HG02571 (cell line): ENCODE data around the gene INPP4A.

Experiments used
- ATAC-seq: cut with Tn5 transposase; IDR thresholded peaks from one replicate; pipeline ENCODE4 v1.9.1; 2021; ENCODE audit warnings: mild to moderate bottlenecking, moderate library complexity; ENCODE audit not compliant: unreplicated experiment

INPP4A gene

DNA sequence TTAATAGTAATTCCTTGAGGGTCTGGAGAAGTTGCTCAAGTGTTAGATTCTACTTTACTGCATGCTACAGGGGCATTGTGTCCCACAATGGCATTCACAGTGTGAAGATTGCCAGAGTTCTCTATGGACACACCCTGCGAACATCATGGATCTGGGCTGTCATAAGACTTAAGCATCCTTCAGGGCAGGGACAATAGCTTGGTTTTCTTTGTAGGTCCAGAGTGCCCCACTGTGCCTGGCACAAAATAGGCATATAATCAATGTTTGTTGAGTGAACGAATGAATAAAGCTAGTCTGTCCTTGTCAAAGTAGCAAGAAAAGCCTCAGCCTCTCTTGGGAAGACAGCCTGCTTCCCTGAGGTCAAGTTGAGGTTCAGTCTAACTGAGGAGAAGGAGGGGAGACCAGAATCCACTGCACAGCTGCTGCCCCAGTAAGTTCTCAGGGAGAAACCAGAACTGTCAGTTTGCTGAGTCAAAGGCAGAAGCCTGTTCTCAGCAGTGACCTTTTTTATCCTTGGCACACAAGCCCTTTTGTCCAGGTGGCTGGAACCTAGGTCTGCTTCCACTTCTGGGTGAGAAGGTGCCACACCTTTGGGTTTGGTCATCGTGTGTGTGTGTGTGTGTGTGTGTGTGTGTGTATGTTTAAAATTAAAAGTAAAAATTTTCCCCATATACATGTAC, 15.0 kb downstream of the INPP4A start:
- peak; percentile 29 for ATAC-seq

DNA sequence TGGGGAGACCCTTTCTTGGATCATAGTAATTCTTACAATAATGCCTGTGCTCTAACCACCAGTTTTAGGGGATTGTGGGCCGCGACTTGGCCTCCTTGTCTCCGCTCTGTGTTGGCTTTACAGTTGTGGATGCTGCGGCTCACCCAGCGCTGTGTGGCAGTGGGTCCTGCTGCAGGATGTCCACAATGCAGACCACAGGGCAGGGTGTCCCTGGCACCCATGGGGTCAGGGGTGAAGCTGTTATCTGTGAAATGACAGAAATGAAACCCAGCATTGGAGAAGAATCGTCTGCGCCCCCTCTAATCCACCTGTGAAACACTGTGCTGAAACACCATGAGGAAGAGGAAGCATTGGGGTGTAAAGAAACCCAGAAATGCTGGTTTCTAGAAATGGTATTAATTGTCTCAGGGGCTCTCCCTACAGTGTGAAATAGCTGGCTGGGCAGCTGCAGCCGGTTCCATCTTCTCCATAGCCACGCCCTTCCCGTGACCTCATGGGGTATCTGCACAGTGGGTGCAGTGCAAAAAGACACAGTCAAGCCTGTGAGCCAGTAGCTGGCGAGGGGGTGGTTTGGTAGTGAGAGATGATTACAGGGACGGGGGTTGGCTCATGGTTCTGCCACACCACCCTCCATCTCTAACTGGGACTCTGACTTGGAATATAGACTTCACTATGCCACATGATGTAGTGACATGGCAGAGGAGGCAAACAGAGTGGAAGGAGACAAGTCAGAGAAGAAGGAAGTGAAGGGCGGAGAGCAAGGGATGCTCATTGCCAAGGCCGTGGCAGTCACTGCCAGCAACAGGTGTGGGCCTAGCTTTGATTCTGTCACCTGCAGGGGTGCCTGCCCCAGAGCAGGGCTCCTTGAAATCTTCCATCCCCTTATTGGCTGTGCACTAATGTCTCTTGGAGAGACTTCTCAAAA, 16.2 kb downstream of the INPP4A start:
- peak; percentile 55 for ATAC-seq

DNA sequence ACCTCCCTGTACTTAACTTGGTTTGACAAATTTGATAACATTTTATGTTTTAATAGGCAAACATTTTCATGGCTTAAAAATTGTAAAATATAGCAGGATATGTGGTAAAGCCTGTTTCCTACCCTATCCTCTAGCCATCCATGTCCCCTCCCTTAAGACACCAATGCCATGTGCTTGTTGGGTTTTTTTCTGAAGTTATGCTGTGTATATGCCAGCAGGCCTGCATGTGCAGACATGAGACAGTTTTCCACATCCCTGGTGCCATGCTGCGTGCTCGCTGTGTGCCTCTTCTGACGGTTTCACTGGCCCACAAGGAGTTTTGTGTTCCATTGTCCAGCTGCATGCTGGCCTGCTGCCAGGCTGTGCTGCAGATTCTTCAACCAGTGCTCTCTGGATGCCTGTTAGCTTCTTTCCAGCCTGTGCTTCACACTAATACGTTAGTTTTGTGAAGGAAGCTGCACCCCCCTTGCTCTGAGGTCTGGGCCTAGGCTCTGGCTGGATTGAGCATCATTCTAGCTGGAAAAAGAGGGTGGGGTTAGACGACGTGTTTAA, 16.9 kb downstream of the INPP4A start:
- ATAC-seq = no peak

DNA sequence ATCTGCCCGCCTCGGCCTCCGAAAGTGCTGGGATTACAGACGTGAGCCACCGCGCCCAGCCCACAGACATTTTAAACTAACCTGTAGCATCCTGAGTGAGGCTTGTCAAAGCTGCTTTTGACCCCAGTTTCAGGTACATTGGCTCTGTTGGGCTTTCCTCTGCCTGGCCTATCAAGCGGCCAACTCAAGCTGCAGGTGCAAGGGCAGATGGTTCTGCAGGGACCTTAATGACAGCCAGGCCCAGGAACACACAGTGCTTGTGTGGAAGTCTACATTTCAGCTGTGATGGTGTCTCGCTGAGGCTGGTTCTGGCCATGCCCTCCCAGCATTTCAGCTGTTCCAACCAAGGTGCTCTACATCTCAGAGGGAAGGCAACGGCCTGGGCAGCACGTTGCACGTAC, 18.4 kb downstream of the INPP4A start:
- ATAC-seq = no peak

DNA sequence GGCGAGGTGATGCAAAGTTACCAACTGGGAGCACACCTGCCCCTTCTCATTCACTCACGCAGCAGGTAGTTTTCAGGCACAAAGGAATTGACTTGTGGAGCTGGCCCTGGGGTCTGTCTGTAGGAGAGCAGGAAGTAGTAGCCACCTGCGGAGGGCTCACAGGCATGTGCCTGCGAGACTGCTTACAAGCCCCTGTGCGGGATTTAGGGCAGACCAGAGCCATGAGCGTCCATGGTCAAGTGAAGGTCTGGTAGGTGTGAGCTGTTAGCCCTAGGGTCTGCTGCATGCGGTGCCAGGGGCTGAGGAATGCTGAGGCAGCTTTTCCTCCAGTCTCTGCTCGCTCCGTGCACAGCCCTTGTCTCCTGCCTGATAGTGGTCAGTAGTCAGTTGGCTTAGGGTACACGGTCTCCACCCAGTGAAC, 18.9 kb downstream of the INPP4A start:
- ATAC-seq = no peak

DNA sequence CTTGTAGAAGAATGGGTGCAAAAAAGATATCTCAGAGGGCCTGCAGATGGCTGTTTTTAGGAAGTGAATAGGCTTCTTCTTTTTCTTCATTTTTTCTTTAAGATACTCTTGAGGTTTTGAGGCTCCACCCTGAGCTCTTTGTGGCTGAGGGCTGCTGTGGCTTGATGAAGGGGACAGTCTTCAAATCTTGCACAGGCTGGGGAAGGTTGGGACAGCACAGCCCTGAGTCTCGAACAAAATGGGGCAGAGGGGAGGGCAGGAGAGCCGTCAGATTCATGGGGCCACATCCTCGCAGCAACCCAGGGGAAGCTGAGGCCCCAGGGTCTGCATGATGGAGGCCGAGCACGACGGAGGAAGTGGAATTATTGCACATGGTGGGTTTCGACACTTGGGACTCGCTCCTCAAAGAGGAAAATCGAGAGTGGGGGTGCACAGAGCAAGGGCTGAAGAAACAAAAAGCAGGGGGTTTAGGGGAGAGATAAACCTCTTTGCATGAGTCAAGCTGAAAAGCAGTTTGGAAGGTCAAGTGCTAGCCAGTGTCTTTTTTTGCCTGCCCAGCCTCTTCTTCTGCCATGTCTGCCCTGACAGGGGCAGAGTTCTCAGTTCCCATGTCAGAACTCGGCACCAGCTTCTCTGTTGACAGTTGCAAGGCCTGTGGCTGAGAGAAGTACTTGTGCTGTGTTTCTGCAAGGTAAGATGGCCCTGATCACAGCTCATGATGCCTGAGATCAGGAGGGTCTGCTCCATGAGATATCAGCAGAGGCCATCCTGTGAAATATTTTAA, 19.5 kb downstream of the INPP4A start:
- ATAC-seq = no peak

DNA sequence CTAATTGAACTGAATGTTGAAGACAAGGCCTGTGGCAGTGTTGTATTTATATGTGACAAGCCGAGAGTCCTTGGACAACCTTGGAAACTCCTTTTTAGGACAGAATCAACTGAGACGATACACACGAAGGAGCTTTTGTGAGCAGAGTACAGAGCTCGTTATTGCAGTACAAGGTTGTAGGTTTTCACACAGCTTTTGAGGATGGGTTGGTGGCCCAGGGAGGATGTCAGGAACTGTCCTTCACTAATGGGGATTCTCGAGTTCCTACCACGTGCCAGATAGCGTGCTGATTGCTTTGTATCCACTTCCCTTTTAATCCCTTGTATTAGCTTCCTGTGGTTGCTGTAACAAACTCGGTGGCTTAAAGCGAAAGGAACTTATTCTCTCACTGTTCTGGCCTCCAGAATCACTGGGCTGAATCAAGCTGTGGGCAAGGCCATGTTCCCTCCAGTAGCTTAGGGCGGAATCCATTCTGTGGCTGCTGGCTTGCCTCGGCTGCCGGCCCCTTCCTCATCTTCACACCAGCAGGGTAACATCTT, 20.2 kb downstream of the INPP4A start:
- ATAC-seq = peak; percentile 37

DNA sequence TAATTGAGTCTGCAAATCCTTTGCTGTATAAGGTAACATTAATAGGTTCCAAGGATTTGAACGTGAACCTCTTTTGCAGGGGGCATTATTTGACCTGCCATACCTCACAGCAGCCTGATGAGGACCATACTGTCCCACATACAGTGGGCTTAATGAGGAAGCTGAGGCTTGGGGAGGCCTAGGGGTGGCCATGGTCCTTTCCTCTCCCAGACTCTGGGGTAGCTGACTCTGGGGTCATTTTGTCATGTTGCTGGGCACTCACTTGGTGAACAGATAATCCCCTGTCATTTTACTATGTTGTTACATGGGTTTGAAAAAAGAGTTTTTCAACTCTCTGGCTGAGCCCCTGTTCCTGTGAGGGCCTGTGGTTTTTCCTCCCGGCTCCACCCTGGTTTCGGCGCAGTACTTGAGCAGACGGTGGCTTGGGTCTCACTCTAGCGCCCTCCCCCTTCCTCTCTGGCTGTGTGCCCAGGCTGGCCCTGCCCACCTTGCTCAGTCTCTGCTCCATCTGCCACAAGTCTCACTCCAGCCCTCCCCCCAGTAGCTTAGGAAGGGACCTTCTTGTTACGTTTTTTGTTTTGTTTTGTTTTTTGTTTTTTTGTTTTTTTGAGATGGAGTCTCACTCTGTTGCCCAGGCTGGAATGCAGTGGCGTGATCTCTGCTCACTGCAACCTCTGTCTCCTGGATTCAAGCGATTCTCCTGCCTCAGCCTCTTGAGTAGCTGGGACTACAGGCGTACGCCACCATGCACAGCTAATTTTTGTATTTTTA, 21.0 kb downstream of the INPP4A start:
- ATAC-seq = peak; percentile 38

DNA sequence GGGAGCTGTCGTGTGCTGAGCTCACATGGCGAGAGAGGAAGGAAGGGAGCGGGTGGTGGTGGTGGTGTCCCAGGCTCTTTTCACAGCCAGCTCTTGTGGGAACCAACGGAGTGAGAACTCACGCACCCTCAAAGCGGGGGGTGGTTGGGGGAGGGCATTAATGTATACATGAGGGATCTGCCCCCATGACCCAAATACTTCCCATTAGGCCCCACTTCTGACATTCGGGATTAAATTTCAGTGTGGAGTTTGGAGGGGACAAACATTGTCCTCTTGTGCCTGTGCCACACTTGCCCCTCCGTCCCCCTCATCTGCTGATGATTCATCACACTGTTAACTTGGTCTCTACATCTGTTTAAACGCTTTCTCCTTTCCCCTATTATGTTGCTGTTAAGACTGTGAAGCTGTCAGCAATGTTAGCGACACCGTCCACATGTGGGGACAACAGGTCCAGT, 22.5 kb downstream of the INPP4A start:
- no peak for ATAC-seq

DNA sequence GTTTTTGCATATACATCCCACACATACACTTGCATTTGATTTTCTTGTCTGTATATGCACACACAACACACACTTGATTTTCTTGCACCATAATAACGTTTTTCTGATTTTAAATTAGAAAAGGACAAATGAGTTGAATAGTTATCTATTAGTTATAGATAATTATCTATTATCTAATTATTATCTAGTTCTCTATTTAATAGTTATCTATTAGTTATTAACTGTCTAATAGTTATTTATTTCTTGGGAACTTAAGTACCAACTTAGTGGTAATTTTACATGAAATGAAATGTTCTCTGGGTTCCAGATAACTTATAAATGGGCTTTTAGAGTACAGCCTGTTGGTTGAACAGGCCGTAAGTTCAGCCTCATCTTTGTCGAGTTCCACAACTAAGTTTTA, 23.0 kb downstream of the INPP4A start:
- ATAC-seq = no peak

DNA sequence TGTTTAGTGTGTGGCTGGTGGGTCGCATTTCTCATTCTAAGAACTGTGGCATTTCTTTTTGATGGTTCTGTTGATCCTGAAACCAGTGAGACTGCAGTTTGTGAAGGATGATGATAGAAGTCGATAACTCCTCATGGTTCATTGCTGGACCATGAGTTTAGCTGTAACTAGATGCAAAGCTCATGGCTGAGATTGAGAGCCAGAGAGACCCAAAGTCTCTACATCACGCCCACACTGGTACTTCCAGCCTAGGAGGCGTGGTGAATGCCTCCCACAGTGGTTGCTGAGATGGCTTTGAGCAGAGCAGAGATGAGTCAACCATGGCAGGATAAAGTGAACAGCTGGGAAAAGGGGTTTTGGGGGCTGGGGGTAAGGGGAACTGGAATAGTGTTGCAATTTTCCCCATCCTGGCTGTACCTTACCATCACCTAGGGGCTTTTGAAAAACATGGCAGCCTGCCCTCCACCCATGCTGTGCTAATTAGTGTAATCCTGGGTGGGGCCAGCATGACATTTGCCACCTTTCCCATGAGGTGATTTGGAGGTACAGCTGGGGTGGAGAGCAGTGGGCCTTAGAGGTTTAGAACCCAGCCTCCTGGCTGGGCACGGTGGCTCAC, 24.1 kb downstream of the INPP4A start:
- ATAC-seq = peak; percentile 40

DNA sequence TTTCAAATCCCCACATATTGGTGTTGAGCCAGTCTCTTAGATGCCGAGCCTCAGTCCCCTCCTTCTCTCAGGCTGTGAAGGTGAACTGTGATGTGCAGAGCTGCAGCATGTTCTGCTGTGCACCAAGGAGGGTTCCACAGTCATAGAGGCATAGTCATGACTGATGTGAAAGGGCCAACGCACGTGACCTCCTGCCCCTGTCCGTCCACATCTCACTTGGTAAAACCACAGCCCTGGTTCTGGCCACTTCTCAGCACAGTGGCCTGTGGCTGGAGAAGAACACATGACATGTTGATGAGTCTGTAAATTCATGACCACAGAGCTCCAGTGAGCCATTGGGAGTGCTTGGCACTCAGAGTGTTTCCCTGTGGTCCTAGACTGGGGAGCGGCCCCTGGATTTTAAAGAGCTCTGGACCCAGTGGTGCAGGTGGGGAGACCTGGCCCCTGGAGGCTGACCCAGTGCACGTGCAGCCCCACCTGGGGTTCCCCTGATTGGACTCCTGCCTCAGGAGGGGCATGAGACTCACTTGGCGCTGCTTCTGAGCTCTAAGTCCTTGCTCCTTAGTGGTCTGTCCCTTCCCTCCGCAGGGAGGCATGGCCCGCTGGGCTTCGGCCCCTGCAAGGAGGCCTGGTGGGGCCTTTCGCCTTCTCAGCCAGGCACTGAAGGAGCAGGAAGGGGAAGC, 25.3 kb downstream of the INPP4A start:
- no peak for ATAC-seq

DNA sequence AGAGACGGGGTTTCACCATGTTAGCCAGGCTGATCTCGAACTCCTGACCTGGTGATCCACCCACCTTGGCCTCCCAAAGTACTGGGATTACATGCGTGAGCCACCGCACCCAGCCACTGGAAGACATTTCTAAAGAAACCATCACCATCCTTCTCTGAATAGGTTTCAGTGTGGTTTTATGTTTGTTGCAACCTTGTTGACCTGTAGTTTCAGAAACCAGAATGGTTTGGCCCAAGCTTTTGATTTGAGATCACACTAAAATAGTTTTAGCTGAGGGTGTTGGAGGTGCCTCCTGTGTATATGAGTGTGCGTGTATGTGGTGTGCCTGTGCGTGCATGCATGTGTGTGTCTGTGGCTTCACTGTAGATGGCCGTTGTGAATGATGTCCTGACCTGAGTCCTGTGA, 26.2 kb downstream of the INPP4A start:
- no peak for ATAC-seq

DNA sequence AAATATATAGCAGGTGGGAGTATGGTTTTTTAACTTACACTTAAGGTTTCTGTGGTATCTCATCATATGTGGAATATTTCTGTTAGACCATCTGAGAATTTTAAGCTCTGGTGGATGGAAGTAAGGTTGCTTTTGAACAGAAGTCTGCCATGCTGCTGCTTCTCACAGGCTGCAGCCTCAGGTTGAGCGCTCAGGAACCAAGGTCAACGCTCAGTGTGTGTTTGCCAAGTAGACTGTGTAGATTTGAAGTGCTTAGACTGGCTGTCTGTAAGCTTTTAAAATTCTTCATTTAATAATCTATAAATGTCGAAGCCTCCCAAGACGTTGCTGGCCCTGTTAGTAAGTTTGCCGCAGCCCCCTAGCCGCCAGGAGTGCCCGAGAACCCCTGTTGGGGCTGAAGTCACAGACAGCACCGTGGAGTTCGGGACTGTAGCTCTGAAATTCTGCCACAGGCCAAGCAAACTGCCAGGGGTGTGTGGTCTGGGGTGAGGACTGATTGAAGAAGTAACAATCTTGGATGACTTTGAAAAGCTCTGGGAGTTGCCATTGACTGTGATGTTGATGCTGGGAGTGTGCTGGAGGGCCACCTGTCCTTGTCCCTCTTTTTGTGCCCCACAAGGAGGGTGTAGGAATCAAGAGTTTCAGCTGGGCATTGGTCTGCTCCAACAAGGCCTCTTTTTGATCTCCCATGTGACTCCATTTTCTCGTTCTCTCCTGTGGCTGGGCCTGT, 26.9 kb downstream of the INPP4A start:
- no peak for ATAC-seq

DNA sequence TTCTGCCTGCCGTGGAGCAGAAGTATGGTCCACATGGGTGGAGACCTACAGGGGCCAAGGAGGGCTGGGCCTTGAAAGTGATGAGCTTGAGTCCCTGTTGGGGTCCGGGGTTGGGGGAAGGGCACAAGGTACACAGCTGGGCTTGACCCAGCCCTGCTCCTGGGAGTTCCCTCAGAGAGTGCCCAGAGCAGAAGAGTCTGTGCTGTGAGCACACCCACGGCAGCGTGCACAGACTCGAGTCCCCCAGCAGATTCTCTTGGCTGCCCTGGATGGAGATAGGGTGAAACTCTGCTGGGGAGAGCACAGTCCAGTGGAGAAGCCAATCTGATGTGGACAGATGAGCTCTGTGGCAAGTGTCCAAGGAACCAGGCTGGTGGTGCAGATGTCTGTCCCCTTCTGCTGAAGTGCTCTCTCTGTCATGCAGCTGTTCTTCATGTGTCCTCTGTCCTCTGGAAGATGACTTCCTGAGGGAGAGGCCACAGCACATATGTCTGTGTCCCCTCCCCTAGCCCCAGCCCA, 27.5 kb downstream of the INPP4A start:
- ATAC-seq = no peak

DNA sequence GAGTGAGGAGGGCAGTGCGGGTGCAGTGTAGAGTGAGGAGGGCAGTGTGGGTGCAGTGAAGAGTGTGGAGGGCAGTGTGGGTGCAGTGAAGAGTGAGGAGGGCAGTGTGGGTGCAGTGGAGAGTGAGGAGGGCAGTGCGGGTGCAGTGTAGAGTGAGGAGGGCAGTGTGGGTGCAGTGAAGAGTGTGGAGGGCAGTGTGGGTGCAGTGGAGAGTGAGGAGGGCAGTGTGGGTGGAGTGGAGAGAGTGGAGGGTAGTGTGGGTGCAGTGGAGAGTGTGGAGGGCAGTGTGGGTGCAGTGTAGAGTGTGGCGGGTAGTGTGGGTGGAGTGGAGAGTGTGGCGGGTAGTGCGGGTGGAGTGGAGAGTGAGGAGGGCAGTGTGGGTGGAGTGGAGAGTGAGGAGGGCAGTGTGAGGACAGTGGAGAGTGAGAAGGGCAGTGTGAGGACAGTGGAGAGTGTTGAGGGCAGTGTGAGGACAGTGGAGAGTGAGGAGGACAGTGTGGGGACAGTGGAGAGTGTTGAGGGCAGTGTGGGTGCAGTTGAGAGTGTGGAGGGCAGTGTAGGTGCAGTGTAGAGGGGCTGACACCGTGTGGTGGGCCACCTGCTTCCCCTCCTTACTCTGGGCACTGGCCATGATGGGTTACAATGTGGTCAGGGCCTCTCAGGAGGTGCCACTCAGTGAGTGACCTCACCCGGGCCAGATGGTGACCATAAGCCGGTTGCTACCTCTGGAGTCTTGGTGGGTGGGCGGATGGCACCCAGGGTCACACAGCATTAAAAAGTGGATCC, 28.5 kb downstream of the INPP4A start:
- ATAC-seq = no peak
